HepG2 (cell line): ENCODE data around the gene ANKMY2. TPM values are rescaled to one million over a fixed set of nuclear protein-coding genes. Genes with fewer than 3 reads are reported as not detected.

ENCODE experiments used
- ATAC-seq: fragments of 200-7000 bp; cut with Tn5 transposase; 3 replicates; pipeline ENCODE4 v1.9.1; 2020; ENCODE audit warnings: mild to moderate bottlenecking, moderate library complexity
- BruUV-seq: library from RNA; stranded (reverse); fragments of 400-500 nt; replicated peaks from 2 replicates; lab custom pipeline; 2021; lab: Mats Ljungman, UMichigan
- CTCF ChIA-PET: fragments of 300-600 bp; formaldehyde crosslinking; extraction: SDS; loops from one replicate; lab custom pipeline; 2021; ENCODE audit warnings: low total read pairs, inconsistent platforms, low intra/inter-chr PET ratio; lab: Yijun Ruan, JAX
- POLR2A ChIA-PET: fragments of 350-600 bp; sonication (Branson Sonifier 250); formaldehyde crosslinking; loops from one replicate; lab custom pipeline; 2020; ENCODE audit warnings: antibody characterized with exemption, inconsistent platforms; lab: Yijun Ruan, JAX
- DNase-seq: peaks from one replicate; pipeline ENCODE4 v3.0.0-alpha.2; 2015; ENCODE audit warnings: low spot score
- FAIRE-seq: peaks from 3 replicates; lab custom pipeline; 2011; peaks lifted over from hg19 to GRCh38; lab: Jason Lieb, UNC
- H2AFZ ChIP-seq: one replicate; pipeline ENCODE4 v1.6.1; 2011; ENCODE audit warnings: low read length, inconsistent platforms
- H3K27ac ChIP-seq: fragments of 300-600 bp; 3 replicates; pipeline ENCODE4 v1.8.0; 2011; ENCODE audit warnings: mixed run types, mild to moderate bottlenecking, mixed read lengths, low read length, inconsistent platforms; ENCODE audit not compliant: insufficient read depth; ENCODE audit errors: extremely low read length
- H3K27me3 ChIP-seq, 2 experiments: fragments of 200-600 bp in 1 of 2; 2 replicates in 1 of 2; 3 replicates in 1 of 2; pipeline versions ENCODE4 v1.6.0 to v1.8.0; 2011; ENCODE audit warnings: low read length in 2 of 2, mild to moderate bottlenecking in 2 of 2, moderate library complexity in 2 of 2, inconsistent platforms in 1 of 2; ENCODE audit not compliant: insufficient read depth in 2 of 2, control insufficient read depth in 1 of 2
- H3K36me3 ChIP-seq, 2 experiments: fragments of 200-600 bp in 1 of 2; replicated peaks in 1 of 2; 2 replicates in 1 of 2; 3 replicates in 1 of 2; pipeline versions ENCODE4 v1.5.1 to v1.8.0; 2011; ENCODE audit warnings: low read length in 2 of 2, inconsistent platforms in 1 of 2; ENCODE audit not compliant: insufficient read depth in 2 of 2, control insufficient read depth in 1 of 2
- H3K4me1 ChIP-seq: 2 replicates; pipeline ENCODE4 v1.5.1; 2012; ENCODE audit warnings: low read length, inconsistent platforms; ENCODE audit not compliant: insufficient read depth
- H3K4me2 ChIP-seq: 2 replicates; pipeline ENCODE4 v1.6.0; 2011; ENCODE audit warnings: low read depth, low read length, inconsistent platforms
- H3K4me3 ChIP-seq, 3 experiments: fragments of 200-600 bp in 1 of 3; sonication (generic), shearing (Covaris generic) in 1 of 3; replicated peaks in 1 of 3; 2 replicates each; pipeline ENCODE4 v1.5.1; 2011 to 2016; ENCODE audit warnings: low read length in 3 of 3, inconsistent platforms in 2 of 3, low read depth in 2 of 3, mild to moderate bottlenecking in 2 of 3, control low read depth in 1 of 3, mixed read lengths in 1 of 3; ENCODE audit not compliant: insufficient read depth in 1 of 3
- H3K79me2 ChIP-seq: one replicate; pipeline ENCODE4 v1.6.1; 2011; ENCODE audit warnings: low read length, inconsistent platforms; ENCODE audit not compliant: insufficient read depth
- H3K9ac ChIP-seq: 2 replicates; pipeline ENCODE4 v1.6.0; 2011; ENCODE audit warnings: mild to moderate bottlenecking, low read depth, low read length, inconsistent platforms; ENCODE audit not compliant: insufficient read depth
- H3K9me3 ChIP-seq: 2 replicates; pipeline ENCODE4 v1.5.1; 2012; ENCODE audit warnings: mild to moderate bottlenecking, low read length
- H4K20me1 ChIP-seq: 2 replicates; pipeline ENCODE4 v1.6.0; 2011; ENCODE audit warnings: inconsistent platforms, mild to moderate bottlenecking, low read length, moderate library complexity; ENCODE audit not compliant: insufficient read depth
- KLF16 ChIP-seq, 2 experiments: sonication (generic) in 1 of 2; formaldehyde crosslinking in 1 of 2; IDR thresholded peaks; 2 replicates each; pipeline versions ENCODE4 v1.6.1 to v1.8.0; 2016 to 2023; ENCODE audit warnings: missing genetic modification reagents in 2 of 2, missing compliant biosample characterization in 1 of 2
- YEATS2 ChIP-seq: sonication (generic); formaldehyde crosslinking; IDR thresholded peaks from 2 replicates; pipeline ENCODE4 v1.4.0; 2020; ENCODE audit warnings: missing genetic modification reagents, borderline replicate concordance
- ZBTB7A ChIP-seq: sonication (generic); formaldehyde crosslinking; IDR thresholded peaks from 2 replicates; pipeline ENCODE4 v1.8.0; 2022; ENCODE audit warnings: mild to moderate bottlenecking, missing genetic modification reagents
- ZNF274 ChIP-seq: sonication (generic); formaldehyde crosslinking; IDR thresholded peaks from 2 replicates; pipeline ENCODE4 v1.5.1; 2020; ENCODE audit warnings: mild to moderate bottlenecking, missing genetic modification reagents
- whole genome bisulfite sequencing: methylation state at CpG from one replicate; pipeline ENCODE4 v1.1.6; 2017; ENCODE audit warnings: low lambda C conversion rate; 5-methylcytosine and 5-hydroxymethylcytosine counted together
- in situ Hi-C: cut with HindIII; loops from 2 replicates; pipeline ENCODE4 v1.10.0; 2017; ENCODE audit warnings: low pct_unique_long_range_greater_than_20kb; ENCODE audit not compliant: extremely low pct_ligation_motif_present
- intact Hi-C: fragments of 100-400 bp; cut with micrococcal nuclease; formaldehyde crosslinking; loops from one replicate; pipeline ENCODE4 v1.10.0; 2022; ENCODE audit not compliant: unreplicated experiment
- polyA plus RNA-seq, 8 experiments: library from polyadenylated mRNA; depleted of rRNA in 3 of 8; stranded (reverse) in 7 of 8; unstranded in 1 of 8; fragments of >200 nt; fragmentation: Illumina TruSeq in 4 of 8; extraction: Trizol in 4 of 8; gene quantifications; 2 replicates each; pipeline versions ENCODE4 v1.2.1 to v1.2.3, GENCODE V29; 2011 to 2016; ENCODE audit warnings: low read depth in 4 of 8, missing spikeins in 1 of 8, mixed read lengths in 1 of 8; ENCODE audit not compliant: insufficient read depth in 1 of 8
- total RNA-seq, 5 experiments: library from RNA; depleted of rRNA; stranded (reverse); fragments of >200 nt; fragmentation: Illumina TruSeq; extraction: Trizol; gene quantifications; 2 replicates each; pipeline ENCODE4 v1.2.3, GENCODE V29; 2016; ENCODE audit warnings: low read depth in 1 of 5
- TF ChIP-seq, protein P1 (sequence below): sonication (generic); formaldehyde crosslinking; conservative IDR thresholded peaks from 2 replicates; pipeline ENCODE4 v1.8.0; 2022; ENCODE audit warnings: low read depth, missing genetic modification reagents
- TF ChIP-seq, protein P2 (sequence below): sonication (generic); formaldehyde crosslinking; IDR thresholded peaks from 2 replicates; pipeline ENCODE4 v1.9.0; 2021; ENCODE audit warnings: missing genetic modification reagents, mild to moderate bottlenecking, borderline replicate concordance
- TF ChIP-seq, protein P3 (sequence below): sonication (generic); formaldehyde crosslinking; IDR thresholded peaks from 2 replicates; pipeline ENCODE4 v1.5.1; 2020; ENCODE audit warnings: missing genetic modification reagents, mild to moderate bottlenecking, borderline replicate concordance
- TF ChIP-seq, protein P4 (sequence below): sonication (generic); formaldehyde crosslinking; IDR thresholded peaks from 2 replicates; pipeline ENCODE4 v1.5.0; 2020; ENCODE audit warnings: missing genetic modification reagents
- TF ChIP-seq, protein P5 (sequence below): sonication (generic); formaldehyde crosslinking; IDR thresholded peaks from 2 replicates; pipeline ENCODE4 v1.8.1; 2022; ENCODE audit warnings: mild to moderate bottlenecking, missing genetic modification reagents

The ANKMY2 gene
- total and polyA plus RNA-seq, 2 of the 13 experiments (the other 11 are each of a cell fraction or from before 2014, with no cell fraction given): 12.2 to 21.6 TPM

DNA sequence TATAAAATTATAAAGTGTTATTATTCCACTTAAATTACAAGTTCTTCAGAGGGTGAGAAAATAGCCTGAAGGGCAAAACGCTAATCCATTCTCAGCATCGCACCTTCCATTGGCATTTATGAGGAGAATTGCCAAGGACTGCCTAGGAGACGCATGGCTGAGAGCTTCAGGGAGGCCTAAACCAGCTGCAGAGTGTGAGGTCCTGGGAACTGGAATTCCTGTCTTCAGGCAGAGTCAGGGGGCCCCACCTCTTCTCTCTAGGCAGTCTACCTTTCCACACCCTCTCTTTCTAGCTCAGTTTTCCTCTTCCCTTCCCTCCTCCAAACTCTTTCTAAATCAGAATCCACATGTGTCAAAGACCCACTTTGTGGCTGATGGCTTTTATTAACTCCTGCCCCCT is 83.6 kb downstream of the ANKMY2 start:
- TF ChIP-seq, protein P1, sequence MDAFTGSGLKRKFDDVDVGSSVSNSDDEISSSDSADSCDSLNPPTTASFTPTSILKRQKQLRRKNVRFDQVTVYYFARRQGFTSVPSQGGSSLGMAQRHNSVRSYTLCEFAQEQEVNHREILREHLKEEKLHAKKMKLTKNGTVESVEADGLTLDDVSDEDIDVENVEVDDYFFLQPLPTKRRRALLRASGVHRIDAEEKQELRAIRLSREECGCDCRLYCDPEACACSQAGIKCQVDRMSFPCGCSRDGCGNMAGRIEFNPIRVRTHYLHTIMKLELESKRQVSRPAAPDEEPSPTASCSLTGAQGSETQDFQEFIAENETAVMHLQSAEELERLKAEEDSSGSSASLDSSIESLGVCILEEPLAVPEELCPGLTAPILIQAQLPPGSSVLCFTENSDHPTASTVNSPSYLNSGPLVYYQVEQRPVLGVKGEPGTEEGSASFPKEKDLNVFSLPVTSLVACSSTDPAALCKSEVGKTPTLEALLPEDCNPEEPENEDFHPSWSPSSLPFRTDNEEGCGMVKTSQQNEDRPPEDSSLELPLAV (CRISPR knock-in tag): no peak
- no peak for TF ChIP-seq KLF16 (CRISPR knock-in tag; IDR thresholded peaks at IDR 0.05)
- H3K4me3 ChIP-seq: no peak overlapping the region
- CTCF ChIA-PET: no interaction called here
- no peaks in the 10 kb centered on the region for H3K9me3 ChIP-seq
- no peak for ATAC-seq
- in situ Hi-C loops: loop anchor here (5.0 kb wide), 1 partner anchor 485 kb away; no protein-coding TSS in a partner anchor
- no peak overlapping the region for H3K27ac ChIP-seq
- DNase-seq: no peak
- no peak overlapping the region for H2AFZ ChIP-seq
- no peak overlapping the region for H3K4me2 ChIP-seq
- FAIRE-seq: no peak
- no peaks in the 10 kb centered on the region for H4K20me1 ChIP-seq
- H3K27me3 ChIP-seq: no peaks in the 10 kb centered on the region
- no peak overlapping the region for H3K9ac ChIP-seq
- no peaks in the 10 kb centered on the region for H3K4me1 ChIP-seq
- no peaks in the 10 kb centered on the region for H3K36me3 ChIP-seq
- 88% methylated on average over 3 of the region's 3 CpGs for WGBS
- intact Hi-C loops: no loop called here
- POLR2A ChIA-PET: no interaction called here
- BruUV-seq: no TSS peak
- no peaks in the 10 kb centered on the region for H3K79me2 ChIP-seq

DNA sequence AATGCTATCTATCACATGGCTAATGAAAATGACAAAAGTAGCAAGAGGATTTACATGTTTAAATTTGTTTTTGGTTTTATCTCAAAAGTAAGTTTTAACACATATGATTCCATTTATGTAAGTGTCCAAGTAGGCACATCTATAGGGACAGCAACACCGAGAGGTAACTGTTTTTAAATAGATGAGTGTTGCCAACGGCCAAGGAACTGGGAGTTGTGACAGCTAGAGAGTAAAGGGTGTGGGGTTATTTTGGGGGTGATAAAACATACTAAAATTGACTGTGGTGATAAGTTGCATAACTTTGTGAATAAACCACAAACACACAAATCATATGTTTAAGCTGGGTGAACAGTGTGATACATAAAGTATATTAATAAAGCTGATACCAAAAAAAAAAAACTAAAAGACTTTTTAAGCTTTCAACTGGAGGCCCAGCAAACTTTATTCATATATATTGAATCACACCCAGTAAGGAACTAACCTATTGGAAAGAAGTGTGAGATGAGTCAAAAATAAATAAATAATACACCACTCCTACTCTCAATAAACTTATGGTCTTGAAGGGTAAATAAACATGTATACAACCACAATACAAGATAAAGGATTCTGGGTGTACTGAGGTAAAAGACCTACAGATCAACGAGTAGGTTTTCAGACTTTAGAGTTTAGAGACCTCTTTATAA is 85.9 kb downstream of the ANKMY2 start:
- intact Hi-C loops (no loop called here), in situ Hi-C loops (loop anchor here (5.0 kb wide), 1 partner anchor 482 kb away; no protein-coding TSS in a partner anchor)
- no peak overlapping the region for H2AFZ ChIP-seq
- no peak for DNase-seq
- H3K9ac ChIP-seq: no peak overlapping the region
- ChIA-PET CTCF (no interaction called here), POLR2A (no interaction called here)
- no peaks in the 10 kb centered on the region for H3K9me3 ChIP-seq
- no peaks in the 10 kb centered on the region for H3K79me2 ChIP-seq
- FAIRE-seq: no peak
- H3K27me3 ChIP-seq: no peaks in the 10 kb centered on the region
- H3K4me1 ChIP-seq: no peaks in the 10 kb centered on the region
- 2% methylated on average over 3 of the region's 3 CpGs for WGBS
- H3K4me3 ChIP-seq: no peak overlapping the region
- BruUV-seq: no TSS peak
- no peak for ATAC-seq
- no peak overlapping the region for H3K27ac ChIP-seq
- no peaks in the 10 kb centered on the region for H3K36me3 ChIP-seq
- H3K4me2 ChIP-seq: no peak overlapping the region
- H4K20me1 ChIP-seq: no peaks in the 10 kb centered on the region
- TF ChIP-seq, protein P2, sequence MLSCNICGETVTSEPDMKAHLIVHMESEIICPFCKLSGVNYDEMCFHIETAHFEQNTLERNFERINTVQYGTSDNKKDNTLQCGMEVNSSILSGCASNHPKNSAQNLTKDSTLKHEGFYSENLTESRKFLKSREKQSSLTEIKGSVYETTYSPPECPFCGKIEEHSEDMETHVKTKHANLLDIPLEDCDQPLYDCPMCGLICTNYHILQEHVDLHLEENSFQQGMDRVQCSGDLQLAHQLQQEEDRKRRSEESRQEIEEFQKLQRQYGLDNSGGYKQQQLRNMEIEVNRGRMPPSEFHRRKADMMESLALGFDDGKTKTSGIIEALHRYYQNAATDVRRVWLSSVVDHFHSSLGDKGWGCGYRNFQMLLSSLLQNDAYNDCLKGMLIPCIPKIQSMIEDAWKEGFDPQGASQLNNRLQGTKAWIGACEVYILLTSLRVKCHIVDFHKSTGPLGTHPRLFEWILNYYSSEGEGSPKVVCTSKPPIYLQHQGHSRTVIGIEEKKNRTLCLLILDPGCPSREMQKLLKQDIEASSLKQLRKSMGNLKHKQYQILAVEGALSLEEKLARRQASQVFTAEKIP (CRISPR knock-in tag): no peak
- TF ChIP-seq, protein P3, sequence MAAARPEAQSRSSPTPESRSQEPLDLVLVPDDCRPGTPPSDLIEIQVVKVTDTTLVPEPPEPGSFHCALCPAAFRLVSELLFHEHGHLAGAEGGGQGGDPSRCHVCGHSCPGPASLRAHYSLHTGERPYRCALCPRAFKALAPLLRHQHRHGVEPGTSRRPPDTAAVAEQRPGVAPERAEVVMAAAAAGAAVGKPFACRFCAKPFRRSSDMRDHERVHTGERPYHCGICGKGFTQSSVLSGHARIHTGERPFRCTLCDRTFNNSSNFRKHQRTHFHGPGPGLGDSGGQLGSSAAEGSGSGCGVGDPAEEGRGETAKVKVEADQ (CRISPR knock-in tag): no peak
- TF ChIP-seq, protein P4, sequence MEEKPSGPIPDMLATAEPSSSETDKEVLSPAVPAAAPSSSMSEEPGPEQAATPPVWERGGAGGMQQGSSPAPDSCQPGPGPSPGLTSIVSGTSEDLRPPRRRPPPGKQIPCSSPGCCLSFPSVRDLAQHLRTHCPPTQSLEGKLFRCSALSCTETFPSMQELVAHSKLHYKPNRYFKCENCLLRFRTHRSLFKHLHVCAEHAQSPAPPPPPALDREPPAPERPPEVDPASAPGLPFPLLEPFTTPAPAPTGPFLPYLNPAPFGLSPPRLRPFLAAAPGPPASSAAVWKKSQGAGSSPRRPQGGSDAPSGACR (CRISPR knock-in tag): no peak
- TF ChIP-seq ZBTB7A (CRISPR knock-in tag): no peak
- no peak for TF ChIP-seq ZNF274 (CRISPR knock-in tag)
- no peak for TF ChIP-seq YEATS2 (CRISPR knock-in tag)
- TF ChIP-seq, protein P5, sequence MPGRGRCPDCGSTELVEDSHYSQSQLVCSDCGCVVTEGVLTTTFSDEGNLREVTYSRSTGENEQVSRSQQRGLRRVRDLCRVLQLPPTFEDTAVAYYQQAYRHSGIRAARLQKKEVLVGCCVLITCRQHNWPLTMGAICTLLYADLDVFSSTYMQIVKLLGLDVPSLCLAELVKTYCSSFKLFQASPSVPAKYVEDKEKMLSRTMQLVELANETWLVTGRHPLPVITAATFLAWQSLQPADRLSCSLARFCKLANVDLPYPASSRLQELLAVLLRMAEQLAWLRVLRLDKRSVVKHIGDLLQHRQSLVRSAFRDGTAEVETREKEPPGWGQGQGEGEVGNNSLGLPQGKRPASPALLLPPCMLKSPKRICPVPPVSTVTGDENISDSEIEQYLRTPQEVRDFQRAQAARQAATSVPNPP (CRISPR knock-in tag): no peak
